ENCODE results near the gene ACTRT2.

The ACTRT2 gene

GRCh38 chr1:3021233-3021671, at the start of gene ACTRT2:
Gene ACTRT2, plus strand, starts transcription at chr1:3021467. Its CDS starts 220 bp downstream, at chr1:3021687.
- H3K4me3 Mint-ChIP-seq = no peak within 1 kb of the TSS
- H3K27ac Mint-ChIP-seq = no peak within 1 kb of the TSS
- no peaks in the 10 kb centered on the region for H3K27me3 Mint-ChIP-seq
- no peaks in the 10 kb centered on the region for H3K36me3 Mint-ChIP-seq
- no peaks in the 10 kb centered on the region for H3K9me3 Mint-ChIP-seq (ENCODE audit: low read depth)
- H3K4me1 Mint-ChIP-seq (ENCODE audit: low read depth) = no peaks in the 10 kb centered on the region

GRCh38 chr1:2971609-2972008, 49.7 kb upstream of the ACTRT2 start:
- H3K36me3 Mint-ChIP-seq = no peaks in the 10 kb centered on the region

GRCh38 chr1:2972011-2972878, 49.0 kb upstream of the ACTRT2 start:
- H3K9me3 Mint-ChIP-seq (ENCODE audit: low read depth) = no peaks in the 10 kb centered on the region
- peaks cover 2% of the 10 kb centered on the region for H3K27me3 Mint-ChIP-seq
- no peak overlapping the region for H3K4me3 Mint-ChIP-seq
- peaks cover 10% of the 10 kb centered on the region for H3K4me1 Mint-ChIP-seq (ENCODE audit: low read depth)
- no peaks in the 10 kb centered on the region for H3K36me3 Mint-ChIP-seq
- no peak overlapping the region for H3K27ac Mint-ChIP-seq

More at GRCh38 chr1:2971609-2972008, 49.7 kb upstream of the ACTRT2 start:
- Mint-ChIP-seq H3K27me3 (peaks cover 2% of the 10 kb centered on the region), H3K4me1 (ENCODE audit: low read depth) (peaks cover 10% of the 10 kb centered on the region), H3K9me3 (ENCODE audit: low read depth) (no peaks in the 10 kb centered on the region), H3K27ac (no peak overlapping the region), H3K4me3 (no peak overlapping the region)

GRCh38 chr1:2972879-2973575, 48.2 kb upstream of the ACTRT2 start:
- Mint-ChIP-seq H3K27ac (no peak overlapping the region), H3K4me3 (no peak overlapping the region), H3K9me3 (ENCODE audit: low read depth) (no peaks in the 10 kb centered on the region), H3K36me3 (no peaks in the 10 kb centered on the region), H3K27me3 (peaks cover 2% of the 10 kb centered on the region), H3K4me1 (ENCODE audit: low read depth) (peaks cover 10% of the 10 kb centered on the region)

- Mint-ChIP-seq H3K27me3 (peaks cover 2% of the 10 kb centered on the region), H3K36me3 (no peaks in the 10 kb centered on the region), H3K27ac (no peak overlapping the region), H3K4me1 (ENCODE audit: low read depth) (peaks cover 10% of the 10 kb centered on the region), H3K4me3 (no peak overlapping the region), H3K9me3 (ENCODE audit: low read depth) (no peaks in the 10 kb centered on the region)
Observed at GRCh38 chr1:2973601-2974593, 47.4 kb upstream of the ACTRT2 start.

- Mint-ChIP-seq H3K27ac (no peak overlapping the region), H3K4me1 (ENCODE audit: low read depth) (peaks cover 10% of the 10 kb centered on the region), H3K27me3 (peaks cover 2% of the 10 kb centered on the region), H3K9me3 (ENCODE audit: low read depth) (no peaks in the 10 kb centered on the region), H3K4me3 (no peak overlapping the region), H3K36me3 (no peaks in the 10 kb centered on the region)
Observed at GRCh38 chr1:2974701-2975301, 46.5 kb upstream of the ACTRT2 start.

GRCh38 chr1:2975466-2976179, 45.6 kb upstream of the ACTRT2 start:
- Mint-ChIP-seq H3K27ac (no peak overlapping the region), H3K4me3 (no peak overlapping the region), H3K27me3 (no peaks in the 10 kb centered on the region), H3K9me3 (ENCODE audit: low read depth) (no peaks in the 10 kb centered on the region), H3K36me3 (no peaks in the 10 kb centered on the region), H3K4me1 (ENCODE audit: low read depth) (peaks cover 10% of the 10 kb centered on the region)

- Mint-ChIP-seq H3K27me3 (no peaks in the 10 kb centered on the region), H3K4me3 (no peak overlapping the region), H3K4me1 (ENCODE audit: low read depth) (peaks cover 10% of the 10 kb centered on the region), H3K27ac (no peak overlapping the region), H3K9me3 (ENCODE audit: low read depth) (no peaks in the 10 kb centered on the region), H3K36me3 (no peaks in the 10 kb centered on the region)
Observed at GRCh38 chr1:2976180-2976562, 45.1 kb upstream of the ACTRT2 start.

GRCh38 chr1:2977886-2978611, 43.2 kb upstream of the ACTRT2 start:
- Mint-ChIP-seq H3K27ac (no peak overlapping the region), H3K4me1 (ENCODE audit: low read depth) (peaks cover 8% of the 10 kb centered on the region), H3K9me3 (ENCODE audit: low read depth) (no peaks in the 10 kb centered on the region), H3K36me3 (no peaks in the 10 kb centered on the region), H3K4me3 (no peak overlapping the region), H3K27me3 (no peaks in the 10 kb centered on the region)

GRCh38 chr1:2978691-2979190, 42.5 kb upstream of the ACTRT2 start:
- Mint-ChIP-seq H3K9me3 (ENCODE audit: low read depth) (no peaks in the 10 kb centered on the region), H3K36me3 (no peaks in the 10 kb centered on the region), H3K4me1 (ENCODE audit: low read depth) (peaks cover 2% of the 10 kb centered on the region), H3K27me3 (no peaks in the 10 kb centered on the region), H3K27ac (no peak overlapping the region), H3K4me3 (no peak overlapping the region)

GRCh38 chr1:2979191-2980072, 41.8 kb upstream of the ACTRT2 start:
- H3K4me1 Mint-ChIP-seq (ENCODE audit: low read depth) = no peaks in the 10 kb centered on the region
- H3K36me3 Mint-ChIP-seq = no peaks in the 10 kb centered on the region
- H3K4me3 Mint-ChIP-seq = no peak overlapping the region
- no peaks in the 10 kb centered on the region for H3K27me3 Mint-ChIP-seq
- H3K27ac Mint-ChIP-seq = no peak overlapping the region
- no peaks in the 10 kb centered on the region for H3K9me3 Mint-ChIP-seq (ENCODE audit: low read depth)

GRCh38 chr1:2980073-2980791, 41.0 kb upstream of the ACTRT2 start:
- no peak overlapping the region for H3K4me3 Mint-ChIP-seq
- no peaks in the 10 kb centered on the region for H3K9me3 Mint-ChIP-seq (ENCODE audit: low read depth)
- no peak overlapping the region for H3K27ac Mint-ChIP-seq
- no peaks in the 10 kb centered on the region for H3K36me3 Mint-ChIP-seq
- H3K4me1 Mint-ChIP-seq (ENCODE audit: low read depth) = no peaks in the 10 kb centered on the region
- H3K27me3 Mint-ChIP-seq = no peaks in the 10 kb centered on the region

All from activated naive CD8-positive, alpha-beta T cell (primary cell).